GM15510 (cell line): ENCODE measurements around the gene CAV1.

Experiments used
- POLR2A ChIP-seq: IDR thresholded peaks from 3 replicates; pipeline ENCODE4 v1.6.1; 2011; ENCODE audit warnings: borderline replicate concordance; ENCODE audit not compliant: insufficient read length; ENCODE audit errors: extremely low read depth

CAV1 gene

GRCh38 chr7:116591202-116592040 is 66.6 kb downstream of the CAV1 start:
- TF ChIP-seq POLR2A, result no peak

- no peak for TF ChIP-seq POLR2A
These were observed 67.2 kb downstream of the CAV1 start for GRCh38 chr7:116592041-116592355.

GRCh38 chr7:116592445-116592844 is 67.6 kb downstream of the CAV1 start:
- TF ChIP-seq POLR2A, result no peak

- TF ChIP-seq POLR2A, result no peak
These were observed 68.7 kb downstream of the CAV1 start for GRCh38 chr7:116593359-116594075.

- no peak for TF ChIP-seq POLR2A
These were observed 70.2 kb downstream of the CAV1 start for GRCh38 chr7:116595063-116595462.

- no peak for TF ChIP-seq POLR2A
These were observed 72.5 kb downstream of the CAV1 start for GRCh38 chr7:116597384-116597783.

- TF ChIP-seq POLR2A, result no peak
These were observed 73.4 kb downstream of the CAV1 start for GRCh38 chr7:116598278-116598677.

- no peak for TF ChIP-seq POLR2A
These were observed 74.0 kb downstream of the CAV1 start for GRCh38 chr7:116598861-116599260.

- TF ChIP-seq POLR2A, result no peak
These were observed 76.6 kb downstream of the CAV1 start for GRCh38 chr7:116601426-116601825.

- TF ChIP-seq POLR2A, result no peak
These were observed 82.5 kb downstream of the CAV1 start for GRCh38 chr7:116607299-116607698.

GRCh38 chr7:116610210-116610609 is 85.4 kb downstream of the CAV1 start:
- TF ChIP-seq POLR2A, result no peak

GRCh38 chr7:116610721-116611120 is 85.9 kb downstream of the CAV1 start:
- TF ChIP-seq POLR2A, result no peak
